GM12878 (cell line): Measurements from ENCODE around the gene PLEKHA7. TPM values are rescaled to one million over a fixed set of nuclear protein-coding genes. Genes with fewer than 3 reads are reported as not detected.

ENCODE experiments used
- ATAC-seq: fragments of 200-7000 bp; cut with Tn5 transposase; 3 replicates; pipeline ENCODE4 v1.9.1; 2020; ENCODE audit warnings: mild to moderate bottlenecking, moderate library complexity
- BruUV-seq: library from RNA; stranded (reverse); fragments of 400-500 nt; replicated peaks from 2 replicates; lab custom pipeline; 2021; lab: Mats Ljungman, UMichigan
- CTCF ChIA-PET: fragments of 300-600 bp; sonication (Branson Sonifier 250); formaldehyde crosslinking; extraction: SDS; loops from one replicate; lab custom pipeline; 2021; ENCODE audit warnings: inconsistent platforms; lab: Yijun Ruan, JAX
- POLR2A ChIA-PET: fragments of 350-600 bp; formaldehyde crosslinking; extraction: SDS; loops from one replicate; lab custom pipeline; 2021; ENCODE audit warnings: inconsistent platforms; lab: Charles Lee
- RAD21 ChIA-PET: fragments of 300-600 bp; sonication (Branson Sonifier 250); formaldehyde crosslinking; loops from one replicate; lab custom pipeline; 2023; ENCODE audit warnings: antibody characterized with exemption; ENCODE audit not compliant: unreplicated experiment; lab: Charles Lee
- SMC1A ChIA-PET: fragments of 300-600 bp; sonication (Branson Sonifier 250); formaldehyde crosslinking; loops from one replicate; lab custom pipeline; 2023; ENCODE audit not compliant: unreplicated experiment, uncharacterized antibody; lab: Charles Lee
- DNase-seq: peaks from one replicate; pipeline ENCODE4 v3.0.0-alpha.2; 2011; ENCODE audit warnings: low read depth, low spot score
- FAIRE-seq: peaks from 3 replicates; lab custom pipeline; 2011; peaks lifted over from hg19 to GRCh38; lab: Jason Lieb, UNC
- H2AFZ ChIP-seq: 2 replicates; pipeline ENCODE4 v1.6.0; 2011; ENCODE audit warnings: low read depth, low read length, control low read depth; ENCODE audit not compliant: control insufficient read depth
- H3K27ac ChIP-seq: 2 replicates; pipeline ENCODE4 v1.5.1; 2011; ENCODE audit warnings: control low read depth; ENCODE audit not compliant: control insufficient read depth, insufficient read depth
- H3K27me3 ChIP-seq, 2 experiments: replicated peaks in 1 of 2; 2 replicates each; pipeline versions ENCODE4 v1.6.0 to v1.6.1; 2011; ENCODE audit warnings: low read length in 1 of 2; ENCODE audit not compliant: control insufficient read depth in 2 of 2, insufficient read depth in 2 of 2
- H3K36me3 ChIP-seq, 2 experiments: 2 replicates each; pipeline ENCODE4 v1.5.1; 2011; ENCODE audit warnings: low read length in 1 of 2; ENCODE audit not compliant: control insufficient read depth in 2 of 2, insufficient read depth in 2 of 2
- H3K4me1 ChIP-seq: 2 replicates; pipeline ENCODE4 v1.6.1; 2011; ENCODE audit warnings: mild to moderate bottlenecking, low read length, moderate library complexity, mixed read lengths; ENCODE audit not compliant: control insufficient read depth, insufficient read depth
- H3K4me2 ChIP-seq: 2 replicates; pipeline ENCODE4 v1.6.0; 2011; ENCODE audit warnings: control low read depth; ENCODE audit not compliant: control insufficient read depth, insufficient read depth
- H3K4me3 ChIP-seq: fragments of 200-600 bp; sonication (generic); 2 replicates; pipeline ENCODE4 v1.5.1; 2016
- H3K79me2 ChIP-seq: 2 replicates; pipeline ENCODE4 v1.6.0; 2011; ENCODE audit warnings: low read length; ENCODE audit not compliant: control insufficient read depth, insufficient read depth
- H3K9ac ChIP-seq: 2 replicates; pipeline ENCODE4 v1.8.0; 2011; ENCODE audit warnings: low read length, control low read depth, mixed read lengths; ENCODE audit not compliant: control insufficient read depth, insufficient read depth
- H3K9me3 ChIP-seq: replicated peaks from 3 replicates; pipeline ENCODE4 v1.5.1; 2011; ENCODE audit warnings: mild to moderate bottlenecking, low read length; ENCODE audit not compliant: control insufficient read depth, insufficient read depth
- H4K20me1 ChIP-seq: 2 replicates; pipeline ENCODE4 v1.6.0; 2011; ENCODE audit not compliant: control insufficient read depth, insufficient read depth
- BRCA1 ChIP-seq: IDR thresholded peaks from 2 replicates; pipeline ENCODE4 v1.6.1; 2011; ENCODE audit warnings: low read depth, low read length, improper control_type of control experiment
- CHD1 ChIP-seq: IDR thresholded peaks from 2 replicates; pipeline ENCODE4 v1.6.1; 2012; ENCODE audit warnings: low read depth, low read length, improper control_type of control experiment
- CHD4 ChIP-seq: fragments of 200-600 bp; sonication (generic); IDR thresholded peaks from 2 replicates; pipeline ENCODE4 v1.6.1; 2016; ENCODE audit warnings: mild to moderate bottlenecking
- ELK1 ChIP-seq: IDR thresholded peaks from 2 replicates; pipeline ENCODE4 v1.6.1; 2012; ENCODE audit warnings: low read depth, low read length, improper control_type of control experiment
- FOXM1 ChIP-seq: IDR thresholded peaks from 2 replicates; pipeline ENCODE4 v1.6.1; 2012; ENCODE audit warnings: low read depth, mild to moderate bottlenecking, inconsistent platforms, low read length, moderate library complexity
- HSF1 ChIP-seq: fragments of 150-350 bp; IDR thresholded peaks from 2 replicates; pipeline ENCODE4 v1.6.1; 2014; ENCODE audit warnings: mild to moderate bottlenecking, low read depth, low read length
- JUND ChIP-seq: IDR thresholded peaks from 2 replicates; pipeline ENCODE4 v1.6.1; 2012; ENCODE audit warnings: low read depth, mild to moderate bottlenecking, low read length, improper control_type of control experiment, moderate library complexity
- NR2F1 ChIP-seq: fragments of 450-650 bp; conservative IDR thresholded peaks from 2 replicates; pipeline ENCODE4 v1.6.1; 2017; ENCODE audit warnings: mild to moderate bottlenecking
- NRF1 ChIP-seq: conservative IDR thresholded peaks from 2 replicates; pipeline ENCODE4 v1.6.1; 2011; ENCODE audit warnings: mild to moderate bottlenecking, low read depth, low read length, improper control_type of control experiment
- RCOR1 ChIP-seq: conservative IDR thresholded peaks from 2 replicates; pipeline ENCODE4 v1.6.1; 2012; ENCODE audit warnings: low read depth, low read length, improper control_type of control experiment
- RFX5 ChIP-seq: IDR thresholded peaks from 2 replicates; pipeline ENCODE4 v1.6.1; 2011; ENCODE audit warnings: low read depth, low read length, improper control_type of control experiment
- SKIL ChIP-seq: fragments of 450-650 bp; IDR thresholded peaks from 2 replicates; pipeline ENCODE4 v1.6.1; 2017; ENCODE audit warnings: mild to moderate bottlenecking, low read depth, inconsistent platforms; ENCODE audit not compliant: poor library complexity, severe bottlenecking
- SREBF2 ChIP-seq: IDR thresholded peaks from 2 replicates; pipeline ENCODE4 v1.6.1; 2012; ENCODE audit warnings: mild to moderate bottlenecking, low read length
- SUZ12 ChIP-seq: fragments of 200-600 bp; sonication (generic); IDR thresholded peaks from one replicate; pipeline ENCODE4 v1.6.1; 2018; ENCODE audit warnings: antibody characterized with exemption, mild to moderate bottlenecking; ENCODE audit not compliant: unreplicated experiment
- TCF3 ChIP-seq: IDR thresholded peaks from 2 replicates; pipeline ENCODE4 v1.6.1; 2012; ENCODE audit warnings: low read depth, mild to moderate bottlenecking, low read length, borderline replicate concordance; ENCODE audit not compliant: insufficient read depth
- YBX1 ChIP-seq: fragments of 450-650 bp; IDR thresholded peaks from 2 replicates; pipeline ENCODE4 v1.6.1; 2016; ENCODE audit warnings: antibody characterized with exemption
- WGBS: methylation state at CpG from one replicate; pipeline ENCODE4 v1.1.6; 2016; ENCODE audit warnings: low lambda C conversion rate; ENCODE audit not compliant: insufficient replicate concordance, insufficient coverage; ENCODE audit errors: missing lambda C conversion rate; 5-methylcytosine and 5-hydroxymethylcytosine counted together
- in situ Hi-C: fragments of 300-500 bp; cut with MboI; formaldehyde crosslinking; loops from 9 replicates; pipeline ENCODE4 v1.14.3; 2018; ENCODE audit warnings: mixed read lengths
- intact Hi-C: fragments of 100-400 bp; cut with micrococcal nuclease; formaldehyde crosslinking; loops from one replicate; pipeline ENCODE4 v1.14.2; 2022; ENCODE audit not compliant: unreplicated experiment
- polyA plus RNA-seq, 11 experiments: library from polyadenylated mRNA; depleted of rRNA in 4 of 11; unstranded in 6 of 11; stranded (reverse) in 5 of 11; fragments of >200 nt; fragmentation: Nextera tagmentation in 4 of 11; fragmentation: Illumina TruSeq in 1 of 11; extraction: Ambion mirVana in 4 of 11; extraction: Trizol in 1 of 11; gene quantifications; 1 replicate in 1 of 11; 2 replicates in 10 of 11; pipeline versions ENCODE4 v1.2.1 to v1.2.3, GENCODE V29; 2011 to 2016; ENCODE audit warnings: inconsistent platforms in 2 of 11, missing spikeins in 2 of 11, low read depth in 1 of 11
- total RNA-seq, 4 experiments: library from RNA; depleted of rRNA in 3 of 4; stranded (reverse); fragments of >200 nt in 3 of 4; fragmentation: Illumina TruSeq in 1 of 4; extraction: Trizol in 1 of 4; gene quantifications; 2 replicates each; pipeline versions ENCODE4 v1.2.1 to v1.2.3, GENCODE V29; 2013 to 2021
- TF ChIP-seq, protein P1 (sequence below): fragments of 450-650 bp; IDR thresholded peaks from 2 replicates; pipeline ENCODE4 v1.6.1; 2016; ENCODE audit warnings: mild to moderate bottlenecking

The PLEKHA7 gene
- total and polyA plus RNA-seq, 10 of the 15 experiments (the other 5 are each of a cell fraction or from before 2014, with no cell fraction given): 0.45 to 5.3 (median 2.1) TPM

GRCh38 chr11:16987205-16987568, 27.0 kb downstream of the PLEKHA7 start:
- H4K20me1 ChIP-seq: no peaks in the 10 kb centered on the region
- intact Hi-C loops: loop anchor here (2.0 kb wide), 1 partner anchor 40 kb away; no protein-coding TSS in a partner anchor
- CTCF ChIA-PET: interaction anchor here (1.8 kb wide), 1 partner anchor 167 kb away, joined by 5 read pairs; no protein-coding TSS in a partner anchor
- H3K36me3 ChIP-seq: no peaks in the 10 kb centered on the region
- FAIRE-seq (no peak), ATAC-seq (no peak), DNase-seq (no peak)
- RAD21 ChIA-PET: interaction anchor here (0.6 to 1.4 kb wide), 4 partner anchors 18 to 134 kb away, joined by 3 to 8 read pairs (median 4); no protein-coding TSS in a partner anchor
- H3K79me2 ChIP-seq: no peaks in the 10 kb centered on the region
- no peaks in the 10 kb centered on the region for H3K27me3 ChIP-seq
- peaks cover 12% of the 10 kb centered on the region for H3K4me1 ChIP-seq
- H3K4me3 ChIP-seq: no peak overlapping the region
- H3K9me3 ChIP-seq: no peaks in the 10 kb centered on the region
- BruUV-seq: no TSS peak
- POLR2A ChIA-PET: no interaction called here
- H3K27ac ChIP-seq: no peak overlapping the region
- in situ Hi-C loops: no loop called here
- SMC1A ChIA-PET: interaction anchor here (1.0 to 1.5 kb wide), 4 partner anchors 8 to 40 kb away, joined by 3 to 6 read pairs (median 4); no protein-coding TSS in a partner anchor
- 92% methylated on average over 5 of the region's 6 CpGs for WGBS
- H2AFZ ChIP-seq: no peak overlapping the region
- H3K9ac ChIP-seq: no peak overlapping the region
- H3K4me2 ChIP-seq: no peak overlapping the region
- no peak for TF ChIP-seq RFX5
- TF ChIP-seq JUND: no peak
- TF ChIP-seq HSF1: no peak
- no peak for TF ChIP-seq NR2F1
- TF ChIP-seq CHD1: no peak
- TF ChIP-seq CHD4: no peak
- no peak for TF ChIP-seq BRCA1
- TF ChIP-seq NRF1: no peak
- no peak for TF ChIP-seq YBX1
- no peak for TF ChIP-seq SREBF2
- no peak for TF ChIP-seq ELK1
- TF ChIP-seq TCF3: no peak
- TF ChIP-seq, protein P1, sequence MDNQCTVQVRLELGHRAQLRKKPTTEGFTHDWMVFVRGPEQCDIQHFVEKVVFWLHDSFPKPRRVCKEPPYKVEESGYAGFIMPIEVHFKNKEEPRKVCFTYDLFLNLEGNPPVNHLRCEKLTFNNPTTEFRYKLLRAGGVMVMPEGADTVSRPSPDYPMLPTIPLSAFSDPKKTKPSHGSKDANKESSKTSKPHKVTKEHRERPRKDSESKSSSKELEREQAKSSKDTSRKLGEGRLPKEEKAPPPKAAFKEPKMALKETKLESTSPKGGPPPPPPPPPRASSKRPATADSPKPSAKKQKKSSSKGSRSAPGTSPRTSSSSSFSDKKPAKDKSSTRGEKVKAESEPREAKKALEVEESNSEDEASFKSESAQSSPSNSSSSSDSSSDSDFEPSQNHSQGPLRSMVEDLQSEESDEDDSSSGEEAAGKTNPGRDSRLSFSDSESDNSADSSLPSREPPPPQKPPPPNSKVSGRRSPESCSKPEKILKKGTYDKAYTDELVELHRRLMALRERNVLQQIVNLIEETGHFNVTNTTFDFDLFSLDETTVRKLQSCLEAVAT: no peak
- no peak for TF ChIP-seq FOXM1
- no peak for TF ChIP-seq SUZ12
- TF ChIP-seq SKIL: no peak
- TF ChIP-seq RCOR1: no peak
